Fibroblast of the aortic adventitia (primary cell): ENCODE measurements around the gene PUM2. TPM values are rescaled to one million over a fixed set of nuclear protein-coding genes. Genes with fewer than 3 reads are reported as not detected.
"Not testable (repeated sequence)": the region's sequence is repeated elsewhere in the genome, so short reads cannot be mapped to it uniquely, and the experiment has no call there.

Source experiments
- DNase-seq: peaks from one replicate; pipeline ENCODE4 v3.0.0-alpha.2; 2010; ENCODE audit warnings: low read depth
- H3K4me3 ChIP-seq: 2 replicates; pipeline ENCODE4 v1.5.1; 2011; ENCODE audit warnings: low read depth, mild to moderate bottlenecking, control low read depth, low read length, moderate library complexity
- total RNA-seq: library from RNA; depleted of rRNA; stranded (reverse); fragments of >200 nt; gene quantifications from 2 replicates; pipeline ENCODE4 v1.2.3, GENCODE V29; 2012; ENCODE audit warnings: low replicate concordance
- TF ChIP-seq, protein P1 (sequence below): IDR thresholded peaks from 2 replicates; pipeline ENCODE4 v1.5.1; 2011; ENCODE audit warnings: mild to moderate bottlenecking, low read length, control low read depth, inconsistent platforms; ENCODE audit not compliant: insufficient read depth

PUM2 gene
- total RNA-seq, 1 donor: 50.0 TPM

- no peak overlapping the region for H3K4me3 ChIP-seq
- DNase-seq: no peak
- TF ChIP-seq, protein P1, sequence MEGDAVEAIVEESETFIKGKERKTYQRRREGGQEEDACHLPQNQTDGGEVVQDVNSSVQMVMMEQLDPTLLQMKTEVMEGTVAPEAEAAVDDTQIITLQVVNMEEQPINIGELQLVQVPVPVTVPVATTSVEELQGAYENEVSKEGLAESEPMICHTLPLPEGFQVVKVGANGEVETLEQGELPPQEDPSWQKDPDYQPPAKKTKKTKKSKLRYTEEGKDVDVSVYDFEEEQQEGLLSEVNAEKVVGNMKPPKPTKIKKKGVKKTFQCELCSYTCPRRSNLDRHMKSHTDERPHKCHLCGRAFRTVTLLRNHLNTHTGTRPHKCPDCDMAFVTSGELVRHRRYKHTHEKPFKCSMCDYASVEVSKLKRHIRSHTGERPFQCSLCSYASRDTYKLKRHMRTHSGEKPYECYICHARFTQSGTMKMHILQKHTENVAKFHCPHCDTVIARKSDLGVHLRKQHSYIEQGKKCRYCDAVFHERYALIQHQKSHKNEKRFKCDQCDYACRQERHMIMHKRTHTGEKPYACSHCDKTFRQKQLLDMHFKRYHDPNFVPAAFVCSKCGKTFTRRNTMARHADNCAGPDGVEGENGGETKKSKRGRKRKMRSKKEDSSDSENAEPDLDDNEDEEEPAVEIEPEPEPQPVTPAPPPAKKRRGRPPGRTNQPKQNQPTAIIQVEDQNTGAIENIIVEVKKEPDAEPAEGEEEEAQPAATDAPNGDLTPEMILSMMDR: no peak
These were observed 27.7 kb upstream of the PUM2 start for GRCh38 chr2:20378341-20378740.

DNA sequence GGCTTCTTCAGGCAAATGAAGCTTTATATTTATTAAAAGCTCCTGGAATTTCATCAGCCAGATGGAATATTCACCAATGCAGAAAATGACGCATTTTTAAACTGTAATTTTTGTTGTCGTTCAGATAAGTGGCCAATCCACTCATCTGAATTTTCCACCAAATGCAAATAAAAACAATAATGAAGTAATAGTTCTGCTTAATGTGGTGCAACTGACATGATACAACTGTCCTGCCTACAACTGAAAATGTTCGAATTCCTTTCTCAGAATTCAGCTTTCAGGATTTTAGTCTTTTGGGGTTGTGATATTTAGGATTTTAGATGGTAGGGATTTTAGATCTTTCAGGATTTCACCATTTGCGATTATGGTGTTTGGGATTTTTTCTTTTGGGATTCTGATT, 27.1 kb upstream of the PUM2 start:
- DNase-seq: no peak
- H3K4me3 ChIP-seq: no peak overlapping the region
- TF ChIP-seq, protein P1: no peak

GRCh38 chr2:20374982-20375381, 24.3 kb upstream of the PUM2 start:
- DNase-seq: not testable (repeated sequence)

DNA sequence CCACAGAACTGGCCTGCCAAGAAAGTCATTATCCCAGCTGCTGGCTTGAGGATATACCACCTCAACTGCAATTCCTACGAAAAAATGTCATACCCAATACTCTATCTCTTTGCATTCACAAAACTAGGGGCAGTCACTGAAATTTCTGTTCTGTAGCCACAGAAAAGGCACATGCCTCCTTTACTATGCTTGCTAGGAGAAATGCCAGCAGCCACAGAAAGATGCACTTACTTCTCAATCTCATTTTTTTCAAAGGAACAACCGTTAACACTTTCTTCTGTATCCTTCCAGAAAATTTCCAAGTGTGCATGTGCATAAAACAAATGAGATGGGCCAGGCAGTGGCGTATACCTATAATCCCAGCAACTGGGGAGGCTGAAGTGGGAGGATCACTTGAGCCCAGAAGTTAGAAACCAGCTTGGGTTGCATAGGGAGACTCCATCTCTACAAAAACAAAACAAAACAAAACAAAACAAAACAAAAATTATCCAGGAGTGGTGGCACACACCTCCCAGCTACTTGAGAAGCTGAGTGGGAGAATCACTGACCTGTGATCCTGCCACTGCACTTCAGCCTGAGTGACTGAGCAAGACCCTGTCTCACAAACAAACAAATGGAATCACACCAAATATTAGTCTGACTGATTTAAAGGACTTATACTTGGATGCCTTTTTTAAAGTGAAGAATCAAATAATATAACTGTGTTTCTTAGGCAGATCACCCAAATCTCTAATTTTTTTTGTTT, 22.4 kb upstream of the PUM2 start:
- DNase-seq: no peak
- TF ChIP-seq, protein P1: no peak
- no peak overlapping the region for H3K4me3 ChIP-seq

More at GRCh38 chr2:20374982-20375381, 24.3 kb upstream of the PUM2 start:
- not testable (repeated sequence) for H3K4me3 ChIP-seq

- DNase-seq: no peak
- TF ChIP-seq, protein P1: no peak
- H3K4me3 ChIP-seq: no peak overlapping the region
These were observed 20.8 kb upstream of the PUM2 start for GRCh38 chr2:20371323-20372025.

DNA sequence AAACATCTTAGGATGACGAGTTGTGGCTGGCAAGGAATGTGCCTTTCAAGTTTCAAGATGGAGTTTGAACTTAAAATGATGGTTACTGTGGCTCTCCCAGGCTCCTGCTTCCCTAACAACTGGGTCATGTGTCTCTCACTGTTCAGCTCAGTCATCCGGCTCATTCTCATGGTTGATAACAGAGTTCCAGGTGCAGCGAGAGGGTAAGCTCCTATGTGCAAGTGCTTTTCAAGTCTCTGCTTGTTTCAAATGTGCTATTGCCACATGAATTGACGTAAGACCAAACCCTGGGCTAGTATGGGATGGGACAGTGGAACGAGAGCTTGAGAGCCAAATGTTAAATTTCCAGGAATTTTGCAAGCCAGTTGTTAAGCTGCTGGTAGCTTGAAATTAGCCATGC, 19.5 kb upstream of the PUM2 start:
- TF ChIP-seq, protein P1: no peak
- no peak overlapping the region for H3K4me3 ChIP-seq
- no peak for DNase-seq

- TF ChIP-seq, protein P1: no peak
- H3K4me3 ChIP-seq: no peak overlapping the region
- DNase-seq: no peak
These were observed 18.7 kb upstream of the PUM2 start for GRCh38 chr2:20369366-20369765.
